ENCODE measurements around the gene ZNF414. TPM values are rescaled to one million over a fixed set of nuclear protein-coding genes. Genes with fewer than 3 reads are reported as not detected.
A peak's percentile ranks its signal among the peaks of the same experiment; 100 is the strongest.
"Not testable (repeated sequence)": the region's sequence is repeated elsewhere in the genome, so short reads cannot be mapped to it uniquely, and the experiment has no call there.

ZNF414 gene, protein sequence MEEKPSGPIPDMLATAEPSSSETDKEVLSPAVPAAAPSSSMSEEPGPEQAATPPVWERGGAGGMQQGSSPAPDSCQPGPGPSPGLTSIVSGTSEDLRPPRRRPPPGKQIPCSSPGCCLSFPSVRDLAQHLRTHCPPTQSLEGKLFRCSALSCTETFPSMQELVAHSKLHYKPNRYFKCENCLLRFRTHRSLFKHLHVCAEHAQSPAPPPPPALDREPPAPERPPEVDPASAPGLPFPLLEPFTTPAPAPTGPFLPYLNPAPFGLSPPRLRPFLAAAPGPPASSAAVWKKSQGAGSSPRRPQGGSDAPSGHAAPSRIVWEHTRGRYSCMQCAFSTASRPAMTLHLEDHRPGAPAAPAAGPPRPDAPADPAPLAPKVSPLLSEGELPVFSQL
- total RNA-seq = 10 to 100 TPM; 23.8 to 38.5 TPM

GRCh38 chr19:8513687-8514504, at the start of gene ZNF414:
ZNF414 (minus strand) TSS chr19:8514167; CDS start chr19:8514046, 121 bp downstream.
- ATAC-seq (peak; percentile 85), DNase-seq (peak; percentile 97)
- peaks cover 58% of the 10 kb centered on the region for H3K4me1 Mint-ChIP-seq

DNA sequence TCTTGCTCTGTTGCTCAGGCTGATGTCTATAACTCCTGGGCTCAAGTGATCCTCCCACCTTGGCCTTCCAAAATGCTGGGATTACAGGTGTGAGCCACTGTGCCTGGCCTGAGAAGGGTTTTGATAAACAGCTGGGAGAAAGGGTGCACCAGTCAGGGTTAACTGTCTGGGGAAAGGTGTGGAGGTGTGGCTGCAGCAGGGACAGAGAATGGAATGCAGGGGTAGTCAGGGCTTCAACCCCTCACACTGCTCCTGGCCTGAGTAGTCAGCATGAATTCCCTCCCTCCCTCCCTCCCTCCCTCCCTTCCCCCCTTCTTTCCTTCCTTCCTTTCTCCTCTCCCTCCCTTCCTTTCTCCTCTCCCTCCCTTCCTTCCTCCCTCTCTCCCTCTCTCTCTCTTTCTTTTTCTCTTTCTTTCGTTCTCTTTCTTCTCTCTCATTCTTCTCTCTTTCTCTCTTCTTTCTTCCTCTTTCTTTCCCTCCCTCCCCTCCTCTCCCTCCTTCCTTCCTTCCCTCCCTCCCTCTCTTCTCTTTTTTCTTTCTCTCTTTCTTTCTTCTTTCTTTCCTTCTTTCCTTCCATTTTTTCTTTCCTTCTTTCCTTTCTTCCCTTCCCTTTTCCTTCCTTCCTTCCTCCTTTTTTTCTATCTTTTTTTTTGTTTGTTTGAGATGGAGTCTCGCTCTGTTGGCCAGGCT, 47.3 kb upstream of the ZNF414 start:
- ATAC-seq (no peak), DNase-seq (no peak)
- peak overlapping the region; percentile 64 for H3K27ac Mint-ChIP-seq
- CTCF ChIA-PET = interaction anchor here (16.9 kb wide), 1 partner anchor 18 kb away, joined by 216 read pairs; the partner anchor contains the start of gene MYO1F
- H3K4me1 Mint-ChIP-seq = peaks cover 49% of the 10 kb centered on the region
- H3K9me3 Mint-ChIP-seq (ENCODE audit: low read depth) = no peaks in the 10 kb centered on the region
- H3K4me3 Mint-ChIP-seq = no peak overlapping the region
- no peaks in the 10 kb centered on the region for H3K27me3 Mint-ChIP-seq
- peaks cover 36% of the 10 kb centered on the region for H3K36me3 Mint-ChIP-seq

More at GRCh38 chr19:8513687-8514504, at the start of gene ZNF414:
- peak within 1 kb of the TSS; percentile 80 for H3K4me3 Mint-ChIP-seq
- no peaks in the 10 kb centered on the region for H3K27me3 Mint-ChIP-seq
- no peaks in the 10 kb centered on the region for H3K9me3 Mint-ChIP-seq (ENCODE audit: low read depth)
- CTCF ChIA-PET = interaction anchor here (0.7 to 9.9 kb wide), 18 partner anchors 9 to 247 kb away, joined by 3 to 136 read pairs (median 4); partner anchors contain the start of genes MARCHF2 and MYO1F
- H3K36me3 Mint-ChIP-seq = peaks cover 7% of the 10 kb centered on the region
- H3K27ac Mint-ChIP-seq = peak within 1 kb of the TSS; percentile 98

- CTCF ChIA-PET = interaction anchor here (0.8 to 16.9 kb wide), 5 partner anchors 11 to 27 kb away, joined by 3 to 216 read pairs (median 4); partner anchors contain the start of gene MYO1F
- peaks cover 36% of the 10 kb centered on the region for H3K36me3 Mint-ChIP-seq
- H3K4me1 Mint-ChIP-seq = peaks cover 34% of the 10 kb centered on the region
- peak overlapping the region; percentile 84 for H3K27ac Mint-ChIP-seq
- H3K27me3 Mint-ChIP-seq = no peaks in the 10 kb centered on the region
- no peaks in the 10 kb centered on the region for H3K9me3 Mint-ChIP-seq (ENCODE audit: low read depth)
- DNase-seq (no peak), ATAC-seq (no peak)
- H3K4me3 Mint-ChIP-seq = no peak overlapping the region
These were observed 44.4 kb upstream of the ZNF414 start for GRCh38 chr19:8558325-8558724.

GRCh38 chr19:8557642-8558238, 43.8 kb upstream of the ZNF414 start:
- Mint-ChIP-seq H3K9me3 (ENCODE audit: low read depth) (no peaks in the 10 kb centered on the region), H3K27me3 (no peaks in the 10 kb centered on the region), H3K36me3 (peaks cover 38% of the 10 kb centered on the region), H3K4me3 (no peak overlapping the region), H3K4me1 (peaks cover 32% of the 10 kb centered on the region), H3K27ac (peak overlapping the region; percentile 84)
- DNase-seq (no peak), ATAC-seq (no peak)
- CTCF ChIA-PET = interaction anchor here (0.8 to 16.9 kb wide), 5 partner anchors 11 to 21 kb away, joined by 3 to 216 read pairs (median 4); partner anchors contain the start of gene MYO1F

DNA sequence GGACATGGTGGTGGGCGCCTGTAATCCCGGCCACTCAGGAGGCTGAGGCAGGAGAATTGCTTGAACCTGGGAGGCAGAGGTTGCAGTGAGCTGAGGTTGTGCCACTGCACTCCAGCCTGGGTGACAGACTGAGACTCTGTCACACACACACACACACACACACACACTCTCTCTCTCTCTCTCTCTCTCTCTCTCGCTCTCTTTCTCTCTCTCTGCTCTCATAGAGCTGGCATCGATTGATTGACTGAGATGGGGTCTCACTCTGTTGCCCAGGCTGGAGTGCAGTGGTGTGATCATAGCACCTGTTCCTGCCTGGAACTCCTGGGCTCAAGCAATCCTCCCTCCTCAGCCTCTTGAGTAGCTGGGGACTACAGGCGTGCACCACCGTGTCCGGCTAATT, 39.8 kb upstream of the ZNF414 start:
- H3K9me3 Mint-ChIP-seq (ENCODE audit: low read depth); H3K27ac Mint-ChIP-seq; DNase-seq; CTCF ChIA-PET; H3K27me3 Mint-ChIP-seq; H3K4me3 Mint-ChIP-seq; ATAC-seq: not testable (repeated sequence)
- Mint-ChIP-seq H3K36me3 (peaks cover 49% of the 10 kb centered on the region), H3K4me1 (peaks cover 16% of the 10 kb centered on the region)

- H3K36me3 Mint-ChIP-seq = peaks cover 47% of the 10 kb centered on the region
- CTCF ChIA-PET = interaction anchor here (1.4 kb wide), 1 partner anchor 23 kb away, joined by 3 read pairs; no protein-coding TSS in a partner anchor
- H3K9me3 Mint-ChIP-seq (ENCODE audit: low read depth) = no peaks in the 10 kb centered on the region
- no peak overlapping the region for H3K4me3 Mint-ChIP-seq
- no peak overlapping the region for H3K27ac Mint-ChIP-seq
- no peak for ATAC-seq
- peaks cover 7% of the 10 kb centered on the region for H3K4me1 Mint-ChIP-seq
- no peaks in the 10 kb centered on the region for H3K27me3 Mint-ChIP-seq
- no peak for DNase-seq
These were observed 38.8 kb upstream of the ZNF414 start for GRCh38 chr19:8552810-8553209.

DNA sequence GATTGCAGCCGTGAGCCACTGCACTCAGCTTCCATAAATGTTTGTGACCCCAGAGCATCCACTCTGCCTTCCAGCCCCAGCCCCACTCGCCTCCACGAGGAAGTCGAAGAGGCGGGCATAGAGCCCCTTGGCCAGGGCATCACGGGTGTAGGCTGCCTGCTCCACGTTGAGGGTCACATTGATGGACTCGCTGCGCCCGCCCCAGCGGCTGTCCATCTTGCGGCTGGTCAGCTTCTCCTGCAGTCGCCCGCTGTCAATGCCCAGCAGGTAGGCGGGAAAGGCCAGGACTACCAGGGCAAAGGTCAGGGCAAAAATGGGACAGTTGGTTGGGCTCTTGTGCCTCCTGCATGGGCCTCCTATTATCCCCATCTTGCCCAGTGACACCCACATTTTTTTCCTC, 36.1 kb upstream of the ZNF414 start:
- H3K9me3 Mint-ChIP-seq (ENCODE audit: low read depth) = no peaks in the 10 kb centered on the region
- H3K36me3 Mint-ChIP-seq = peaks cover 60% of the 10 kb centered on the region
- H3K27ac Mint-ChIP-seq = no peak overlapping the region
- DNase-seq (no peak), ATAC-seq (no peak)
- no peaks in the 10 kb centered on the region for H3K27me3 Mint-ChIP-seq
- CTCF ChIA-PET = interaction anchor here (0.5 to 1.2 kb wide), 2 partner anchors 28 to 76 kb away, joined by 3 to 5 read pairs; no protein-coding TSS in a partner anchor
- H3K4me1 Mint-ChIP-seq = peaks cover 2% of the 10 kb centered on the region
- no peak overlapping the region for H3K4me3 Mint-ChIP-seq

GRCh38 chr19:8545743-8546142, 31.8 kb upstream of the ZNF414 start:
- DNase-seq = no peak
- Mint-ChIP-seq H3K27ac (no peak overlapping the region), H3K27me3 (no peaks in the 10 kb centered on the region), H3K4me3 (no peak overlapping the region), H3K4me1 (no peaks in the 10 kb centered on the region), H3K9me3 (ENCODE audit: low read depth) (no peaks in the 10 kb centered on the region), H3K36me3 (peaks cover 46% of the 10 kb centered on the region)
- no peak for ATAC-seq
- CTCF ChIA-PET = interaction anchor here (0.7 to 4.7 kb wide), 2 partner anchors 23 to 34 kb away, joined by 3 to 25 read pairs; no protein-coding TSS in a partner anchor

DNA sequence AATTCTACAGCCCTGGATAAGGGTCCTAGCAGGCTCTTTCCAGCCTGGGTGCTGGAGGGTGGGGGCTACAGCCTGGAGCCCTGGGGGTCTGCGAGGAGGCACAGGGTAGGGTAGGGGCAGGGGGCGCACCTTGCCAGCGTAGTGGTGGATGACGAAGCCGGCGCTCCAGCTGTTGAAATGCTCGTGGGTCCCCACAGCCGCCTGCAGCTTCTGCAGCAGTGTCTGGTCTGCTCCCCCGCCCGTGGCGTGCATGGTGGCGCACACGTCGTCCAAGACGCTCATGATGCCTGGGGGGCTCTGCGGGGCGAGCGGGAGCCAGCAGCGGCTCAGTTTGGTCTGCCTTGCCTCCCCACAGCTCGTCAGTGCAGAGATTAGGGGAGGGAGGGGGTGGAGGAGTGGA, 30.2 kb upstream of the ZNF414 start:
- Mint-ChIP-seq H3K27me3 (no peaks in the 10 kb centered on the region), H3K4me1 (no peaks in the 10 kb centered on the region), H3K27ac (no peak overlapping the region), H3K9me3 (ENCODE audit: low read depth) (no peaks in the 10 kb centered on the region), H3K36me3 (peaks cover 47% of the 10 kb centered on the region), H3K4me3 (no peak overlapping the region)
- CTCF ChIA-PET = interaction anchor here (4.7 kb wide), 1 partner anchor 35 kb away, joined by 25 read pairs; no protein-coding TSS in a partner anchor
- ATAC-seq (no peak), DNase-seq (no peak)

- Mint-ChIP-seq H3K27ac (no peak overlapping the region), H3K36me3 (peaks cover 46% of the 10 kb centered on the region), H3K9me3 (ENCODE audit: low read depth) (no peaks in the 10 kb centered on the region), H3K27me3 (no peaks in the 10 kb centered on the region), H3K4me3 (no peak overlapping the region), H3K4me1 (no peaks in the 10 kb centered on the region)
- CTCF ChIA-PET = interaction anchor here (0.7 to 1.3 kb wide), 4 partner anchors 15 to 40 kb away, joined by 3 read pairs; no protein-coding TSS in a partner anchor
- ATAC-seq = no peak
- no peak for DNase-seq
These were observed 25.7 kb upstream of the ZNF414 start for GRCh38 chr19:8539621-8540149.

DNA sequence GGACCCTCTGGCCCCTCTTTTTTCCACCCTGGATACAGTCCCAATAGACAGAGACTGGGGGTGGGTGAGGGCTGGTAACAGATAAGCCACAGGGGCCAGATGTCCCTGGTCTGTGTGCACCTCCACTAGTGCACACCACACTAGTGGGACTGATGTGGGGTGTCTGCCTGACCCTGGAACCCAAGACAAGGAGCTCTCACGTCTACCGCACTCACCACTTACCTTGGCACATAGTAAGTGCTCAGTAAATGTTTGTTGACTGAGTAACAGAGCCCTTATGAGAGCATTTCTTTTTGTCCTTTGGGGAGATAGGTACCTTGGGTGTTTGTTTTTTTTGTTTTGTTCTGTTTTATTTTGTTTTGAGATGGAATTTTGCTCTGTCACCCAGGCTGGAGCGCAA, 23.1 kb upstream of the ZNF414 start:
- CTCF ChIA-PET = interaction anchor here (0.6 kb wide), 1 partner anchor 44 kb away, joined by 3 read pairs; no protein-coding TSS in a partner anchor
- Mint-ChIP-seq H3K4me3 (no peak overlapping the region), H3K4me1 (no peaks in the 10 kb centered on the region), H3K9me3 (ENCODE audit: low read depth) (no peaks in the 10 kb centered on the region), H3K36me3 (peaks cover 51% of the 10 kb centered on the region), H3K27me3 (no peaks in the 10 kb centered on the region), H3K27ac (no peak overlapping the region)
- DNase-seq = no peak
- ATAC-seq = no peak

- no peak for DNase-seq
- H3K4me1 Mint-ChIP-seq = no peaks in the 10 kb centered on the region
- H3K27me3 Mint-ChIP-seq = no peaks in the 10 kb centered on the region
- H3K27ac Mint-ChIP-seq = peak overlapping the region; percentile 13
- H3K36me3 Mint-ChIP-seq = peaks cover 52% of the 10 kb centered on the region
- no peaks in the 10 kb centered on the region for H3K9me3 Mint-ChIP-seq (ENCODE audit: low read depth)
- CTCF ChIA-PET = no interaction called here
- ATAC-seq = no peak
- no peak overlapping the region for H3K4me3 Mint-ChIP-seq
These were observed 22.3 kb upstream of the ZNF414 start for GRCh38 chr19:8536282-8536681.

Data from activated CD8-positive, alpha-beta memory T cell treated with anti-CD3 and anti-CD28 coated beads, Interleukin-2, amount 10 ng/mL, durations not matched to agents 7 days and 5 days (primary cell).